ENCODE data around the gene VWC2. TPM values are rescaled to one million over a fixed set of nuclear protein-coding genes. Genes with fewer than 3 reads are reported as not detected.

Gene VWC2
- total RNA-seq, 1 donor from 2014 or later: 1.2 TPM

- peaks cover 20% of the 10 kb centered on the region for H3K27me3 Mint-ChIP-seq (ENCODE audit: unreplicated experiment)
- H3K9me3 Mint-ChIP-seq (ENCODE audit: unreplicated experiment): peaks cover 6% of the 10 kb centered on the region
- TF ChIP-seq CTCF (IDR thresholded peaks at IDR 0.05; ENCODE audit: partially characterized antibody, unreplicated experiment): no peak
- H3K36me3 Mint-ChIP-seq (ENCODE audit: unreplicated experiment): peaks cover 15% of the 10 kb centered on the region
- peak overlapping the region; percentile 94 for H3K4me3 Mint-ChIP-seq (ENCODE audit: unreplicated experiment)
- H3K27ac Mint-ChIP-seq (ENCODE audit: unreplicated experiment): peak overlapping the region; percentile 43
- peaks cover 6% of the 10 kb centered on the region for H3K4me1 Mint-ChIP-seq (ENCODE audit: low read depth, unreplicated experiment)
- DNase-seq: peak; percentile 57
Measured at GRCh38 chr7:49775065-49775948, 1.9 kb downstream of the VWC2 start.

DNA sequence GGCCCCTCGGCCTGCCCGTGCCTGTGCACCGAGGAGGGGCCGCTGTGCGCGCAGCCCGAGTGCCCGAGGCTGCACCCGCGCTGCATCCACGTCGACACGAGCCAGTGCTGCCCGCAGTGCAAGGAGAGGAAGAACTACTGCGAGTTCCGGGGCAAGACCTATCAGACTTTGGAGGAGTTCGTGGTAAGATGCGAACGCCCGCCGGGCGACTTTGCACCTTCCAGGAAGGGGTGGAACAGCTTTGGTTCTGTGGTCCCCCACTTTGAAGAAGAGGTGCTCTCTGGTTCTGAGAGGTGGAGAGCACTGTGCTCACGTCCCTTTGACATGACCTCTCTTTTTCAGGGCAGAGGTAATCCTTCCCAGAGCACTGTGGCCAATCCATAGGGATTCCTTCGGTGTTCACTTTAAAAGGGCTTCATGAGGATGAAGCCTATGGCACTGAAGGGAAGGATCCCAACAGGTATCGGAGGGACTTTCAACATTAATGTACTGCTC is 2.6 kb downstream of the VWC2 start:
- Mint-ChIP-seq H3K4me3 (ENCODE audit: unreplicated experiment) (peak overlapping the region; percentile 63), H3K27ac (ENCODE audit: unreplicated experiment) (peak overlapping the region; percentile 8), H3K27me3 (ENCODE audit: unreplicated experiment) (peaks cover 20% of the 10 kb centered on the region), H3K9me3 (ENCODE audit: unreplicated experiment) (peaks cover 6% of the 10 kb centered on the region), H3K4me1 (ENCODE audit: low read depth, unreplicated experiment) (peaks cover 6% of the 10 kb centered on the region), H3K36me3 (ENCODE audit: unreplicated experiment) (peaks cover 15% of the 10 kb centered on the region)
- no peak for TF ChIP-seq CTCF (IDR thresholded peaks at IDR 0.05; ENCODE audit: partially characterized antibody, unreplicated experiment)
- no peak for DNase-seq

GRCh38 chr7:49776994-49777393 is 3.6 kb downstream of the VWC2 start:
- H3K4me1 Mint-ChIP-seq (ENCODE audit: low read depth, unreplicated experiment): peaks cover 11% of the 10 kb centered on the region
- no peak overlapping the region for H3K4me3 Mint-ChIP-seq (ENCODE audit: unreplicated experiment)
- peaks cover 6% of the 10 kb centered on the region for H3K9me3 Mint-ChIP-seq (ENCODE audit: unreplicated experiment)
- no peak overlapping the region for H3K27ac Mint-ChIP-seq (ENCODE audit: unreplicated experiment)
- TF ChIP-seq CTCF (IDR thresholded peaks at IDR 0.05; ENCODE audit: partially characterized antibody, unreplicated experiment): peak; percentile 47
- peaks cover 15% of the 10 kb centered on the region for H3K36me3 Mint-ChIP-seq (ENCODE audit: unreplicated experiment)
- DNase-seq: peak; percentile 57
- peaks cover 16% of the 10 kb centered on the region for H3K27me3 Mint-ChIP-seq (ENCODE audit: unreplicated experiment)

- TF ChIP-seq CTCF (IDR thresholded peaks at IDR 0.05; ENCODE audit: partially characterized antibody, unreplicated experiment): no peak
- no peak overlapping the region for H3K27ac Mint-ChIP-seq (ENCODE audit: unreplicated experiment)
Measured at GRCh38 chr7:49778731-49779270, 5.4 kb downstream of the VWC2 start.

GRCh38 chr7:49780953-49781352 is 7.5 kb downstream of the VWC2 start:
- Mint-ChIP-seq H3K4me3 (ENCODE audit: unreplicated experiment) (no peak overlapping the region), H3K27me3 (ENCODE audit: unreplicated experiment) (peaks cover 3% of the 10 kb centered on the region), H3K9me3 (ENCODE audit: unreplicated experiment) (no peaks in the 10 kb centered on the region), H3K4me1 (ENCODE audit: low read depth, unreplicated experiment) (peaks cover 5% of the 10 kb centered on the region), H3K36me3 (ENCODE audit: unreplicated experiment) (peaks cover 9% of the 10 kb centered on the region), H3K27ac (ENCODE audit: unreplicated experiment) (no peak overlapping the region)
- TF ChIP-seq CTCF (IDR thresholded peaks at IDR 0.05; ENCODE audit: partially characterized antibody, unreplicated experiment): no peak
- no peak for DNase-seq

More at GRCh38 chr7:49778731-49779270, 5.4 kb downstream of the VWC2 start:
- Mint-ChIP-seq H3K4me1 (ENCODE audit: low read depth, unreplicated experiment) (peaks cover 7% of the 10 kb centered on the region), H3K27me3 (ENCODE audit: unreplicated experiment) (peaks cover 7% of the 10 kb centered on the region), H3K9me3 (ENCODE audit: unreplicated experiment) (no peaks in the 10 kb centered on the region), H3K4me3 (ENCODE audit: unreplicated experiment) (no peak overlapping the region), H3K36me3 (ENCODE audit: unreplicated experiment) (peaks cover 9% of the 10 kb centered on the region)
- DNase-seq: no peak

All from glutamatergic neuron (in vitro differentiated cells).